HG03520 (cell line): ENCODE measurements around the gene CDK7.

Experiments
- ATAC-seq: cut with Tn5 transposase; IDR thresholded peaks from one replicate; pipeline ENCODE4 v1.9.1; 2021; ENCODE audit warnings: mild to moderate bottlenecking, moderate library complexity; ENCODE audit not compliant: unreplicated experiment

Gene CDK7

GRCh38 chr5:69288688-69289087 lies 54.0 kb downstream of the CDK7 start:
- no peak for ATAC-seq

- ATAC-seq, result no peak
Measured at GRCh38 chr5:69292306-69292705, 57.6 kb downstream of the CDK7 start.

GRCh38 chr5:69293882-69294281 lies 59.2 kb downstream of the CDK7 start:
- ATAC-seq, result no peak

GRCh38 chr5:69295088-69295754 lies 60.5 kb downstream of the CDK7 start:
- ATAC-seq, result no peak

DNA sequence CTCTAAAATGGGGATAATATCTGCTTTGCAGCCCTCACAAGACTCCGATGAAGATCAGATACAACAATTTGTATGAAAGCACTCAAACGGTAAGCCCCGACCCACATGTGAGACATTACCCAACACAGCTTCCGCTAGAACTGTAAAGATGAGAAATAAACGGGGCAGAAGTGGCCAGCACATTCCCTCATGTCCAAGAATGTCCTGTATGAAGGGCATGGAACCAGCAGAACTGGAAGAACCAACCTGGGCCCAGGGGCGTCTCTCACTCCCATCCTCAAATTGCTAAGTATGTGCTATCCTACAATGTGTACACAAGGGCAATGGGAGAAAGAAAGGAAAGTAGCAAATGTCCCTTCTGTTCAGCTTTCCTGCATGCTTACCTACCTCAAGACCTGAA lies 64.9 kb downstream of the CDK7 start:
- ATAC-seq, result no peak

GRCh38 chr5:69300537-69301203 lies 66.0 kb downstream of the CDK7 start:
- ATAC-seq, result no peak

- ATAC-seq, result no peak
Measured at GRCh38 chr5:69305512-69305911, 70.8 kb downstream of the CDK7 start.

DNA sequence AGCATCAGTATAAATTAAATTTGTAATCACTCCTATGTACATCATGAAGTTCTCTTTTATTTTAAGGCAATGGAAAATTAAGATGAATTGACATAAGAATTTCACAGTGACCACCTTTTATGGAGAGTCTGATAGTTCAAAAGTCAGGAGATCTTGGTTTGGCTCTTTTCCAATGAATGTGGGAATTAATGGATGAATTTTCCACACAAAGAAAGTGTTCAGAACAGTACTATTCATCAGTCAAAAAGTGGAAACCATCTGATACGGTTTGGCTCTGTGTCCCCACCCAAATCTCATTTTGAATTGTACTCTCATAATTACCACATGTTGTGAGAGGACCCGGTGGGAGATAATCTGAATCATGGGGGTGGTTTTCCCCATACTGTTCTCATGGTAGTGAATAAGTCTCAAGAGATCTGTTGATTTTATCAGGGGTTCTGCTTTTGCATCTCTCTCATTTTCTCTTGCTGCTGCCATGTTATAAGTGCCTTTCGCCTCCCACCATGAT lies 73.4 kb downstream of the CDK7 start:
- ATAC-seq, result no peak

- ATAC-seq, result no peak
Measured at GRCh38 chr5:69309380-69309779, 74.7 kb downstream of the CDK7 start.

DNA sequence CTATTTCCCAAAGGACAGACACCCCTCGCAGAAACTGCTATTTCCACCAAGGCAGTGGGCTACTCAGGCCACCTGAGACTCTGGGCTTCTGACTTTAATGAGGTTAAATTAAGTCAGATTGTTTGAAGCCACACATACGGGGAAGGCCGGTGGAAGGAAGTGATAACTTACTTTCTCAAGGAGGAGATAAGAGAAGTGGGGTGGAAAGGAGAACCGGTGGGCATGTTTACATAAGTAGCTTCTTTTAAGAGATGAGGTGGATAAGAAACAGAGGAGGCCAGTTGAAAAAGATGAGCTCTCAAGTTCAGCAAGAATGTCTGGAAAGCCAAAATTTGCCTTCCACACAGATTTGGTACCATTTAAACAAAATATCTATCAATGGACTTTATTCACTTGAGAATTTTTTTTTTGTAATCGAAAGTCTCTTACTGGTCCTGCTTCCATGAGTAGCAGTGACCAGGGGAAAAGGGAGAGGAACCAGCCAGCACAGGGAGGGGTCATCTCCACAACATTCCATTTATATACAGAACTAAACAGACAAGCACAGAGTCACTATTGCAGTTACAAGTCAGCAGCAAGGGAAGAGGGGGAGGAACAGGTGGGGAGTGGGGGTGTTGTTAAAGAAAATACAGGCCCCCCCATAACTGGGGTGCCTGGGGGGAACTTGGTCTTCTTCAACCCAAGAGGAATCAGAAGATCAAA lies 77.9 kb downstream of the CDK7 start:
- ATAC-seq, result no peak

GRCh38 chr5:69313428-69313827 lies 78.7 kb downstream of the CDK7 start:
- ATAC-seq, result no peak

DNA sequence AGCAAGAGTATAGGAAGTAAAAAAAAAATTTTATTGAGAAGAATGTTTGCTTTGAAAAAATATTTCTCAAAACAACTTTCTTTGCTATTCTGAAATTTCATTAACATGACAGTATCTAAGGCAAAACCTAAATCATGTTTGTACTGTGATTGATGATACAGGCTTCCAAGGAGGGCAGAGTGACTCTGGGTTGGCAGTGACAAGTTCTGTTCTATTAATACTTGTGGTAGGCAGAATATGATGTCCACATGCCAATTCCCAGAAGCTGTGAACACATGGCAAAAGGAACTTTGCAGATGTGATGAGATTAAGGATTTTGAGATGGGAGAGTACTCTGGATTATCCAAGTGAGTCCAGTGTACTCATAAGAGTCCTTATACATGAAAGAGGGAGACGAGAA lies 81.3 kb downstream of the CDK7 start:
- ATAC-seq, result no peak

GRCh38 chr5:69317391-69317790 lies 82.7 kb downstream of the CDK7 start:
- ATAC-seq, result no peak

DNA sequence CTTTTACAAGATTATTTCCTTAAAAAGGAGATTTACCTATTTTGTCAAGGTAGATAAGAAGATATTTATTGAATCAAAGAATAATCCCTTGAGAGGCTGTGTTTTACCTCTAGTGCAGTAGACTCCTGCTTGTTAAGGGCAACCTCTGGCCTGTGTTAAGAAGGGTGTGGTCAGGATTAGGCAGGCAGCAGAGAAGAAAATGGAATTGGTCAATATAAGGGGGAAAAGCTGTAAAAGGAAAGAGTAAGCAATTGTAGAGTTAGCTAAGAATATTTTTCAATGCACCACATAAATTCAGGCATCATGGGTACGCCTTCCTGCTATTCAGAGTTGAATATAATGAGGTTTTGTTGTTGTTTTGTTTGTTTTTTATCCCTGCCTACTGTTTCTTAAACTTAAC lies 91.7 kb downstream of the CDK7 start:
- no peak for ATAC-seq
